Psoas muscle (tissue), 8 donors: ENCODE measurements around the gene LIMS1. TPM values are rescaled to one million over a fixed set of nuclear protein-coding genes. Genes with fewer than 3 reads are reported as not detected.

ENCODE experiments used
- ATAC-seq, 4 donors: fragments of 200-7000 bp; cut with Tn5 transposase; one replicate each; pipeline ENCODE4 v1.9.1; 2020; ENCODE audit warnings: moderate library complexity in 3 of 4, mild to moderate bottlenecking in 2 of 4
- DNase-seq, 2 donors: peaks; one replicate each; pipeline ENCODE4 v3.0.0-alpha.2; 2020
- H3K27ac ChIP-seq: fragments of 200-600 bp; one replicate; pipeline ENCODE4 v1.8.0; 2022
- H3K27me3 ChIP-seq, 3 donors: fragments of 200-600 bp in 1 of 3; one replicate each; pipeline versions ENCODE4 v1.6.1 to v1.8.0; 2013 to 2022; ENCODE audit warnings: low read length in 2 of 3, mild to moderate bottlenecking in 2 of 3, moderate library complexity in 1 of 3; ENCODE audit not compliant: insufficient read depth in 3 of 3
- H3K36me3 ChIP-seq, 2 donors: fragments of 200-600 bp in 1 of 2; one replicate each; pipeline versions ENCODE4 v1.6.1 to v1.8.0; 2013 to 2022; ENCODE audit warnings: low read depth in 1 of 2, mild to moderate bottlenecking in 1 of 2, moderate library complexity in 1 of 2; ENCODE audit not compliant: insufficient read depth in 1 of 2
- H3K4me1 ChIP-seq: fragments of 200-600 bp; one replicate; pipeline ENCODE4 v1.8.0; 2022
- H3K4me3 ChIP-seq: fragments of 200-600 bp; one replicate; pipeline ENCODE4 v1.8.0; 2022; ENCODE audit warnings: mild to moderate bottlenecking
- H3K9me3 ChIP-seq: fragments of 200-600 bp; one replicate; pipeline ENCODE4 v1.8.0; 2022
- CTCF ChIP-seq: fragments of 200-600 bp; IDR thresholded peaks from one replicate; pipeline ENCODE4 v1.8.0; 2022; ENCODE audit warnings: antibody characterized with exemption
- WGBS, 3 donors: extraction: QIAGEN DNeasy Blood & Tissue Kit; methylation state at CpG; one replicate each; pipeline versions ENCODE4 v1.1.6 to v1.1.7; 2013; 5-methylcytosine and 5-hydroxymethylcytosine counted together
- intact Hi-C, 2 donors: fragments of 100-400 bp; cut with DNase I; formaldehyde crosslinking; loops; one replicate each; pipeline versions ENCODE4 v1.11.0 to v1.14.2; 2022
- polyA plus RNA-seq, 3 donors: library from polyadenylated mRNA; stranded (reverse); fragments of 200-250 nt; gene quantifications; one replicate each; pipeline ENCODE4 v1.2.3, GENCODE V29; 2013
- total RNA-seq, 4 donors: library from RNA; stranded (reverse); fragmentation: NEBNext Ultra II Directional in 2 of 4; extraction: Animal tissue kit (Norgen Biotek cat#: 25700) in 2 of 4; gene quantifications; one replicate each; pipeline versions ENCODE4 v1.2.1 to v1.2.4, GENCODE V29; 2021 to 2023
- donor health status: healthy with polysubstance abuse.
- donor health status: DM: no; HTN: no; CAD: no; lungs with moderate emphysema.
- donor health status: Bipolar disorder and iron deficiency.
- donor health status: healthy.
- donor health status: DM: yes; HTN: yes; CAD: no.
- donor health status: DM: no; HTN: no; CAD: no.
- donor health status: DM: no; HTN: no; CAD: no.
- donor health status: DM: yes; HTN: yes; CAD: no.

LIMS1 gene
- total and polyA plus RNA-seq, 7 donors, result 50.5 to 287 (median 180) TPM

GRCh38 chr2:108579623-108580022 is 45.4 kb downstream of the LIMS1 start:
- H3K27me3 ChIP-seq, result no peaks in the 10 kb centered on the region
- peak; percentile 83 to 90 (median 88) for ATAC-seq
- TF ChIP-seq CTCF, result no peak
- no peak overlapping the region for H3K4me3 ChIP-seq
- H3K36me3 ChIP-seq, result no peaks in the 10 kb centered on the region
- H3K27ac ChIP-seq, result peak overlapping the region; percentile 72
- WGBS, 3 donors, result 12 to 23% (median 14%) methylated on average over 6 of the region's 6 CpGs
- H3K4me1 ChIP-seq, result peaks cover 45% of the 10 kb centered on the region
- DNase-seq, result peak; percentile 50 to 61
- intact Hi-C loops, result loop anchor here (5.0 to 10.0 kb wide), 4 partner anchors 132 to 232 kb away; partner anchors contain the start of gene GCC2 (in 2 of the 2)
- H3K9me3 ChIP-seq, result no peaks in the 10 kb centered on the region

GRCh38 chr2:108580050-108580449 is 45.8 kb downstream of the LIMS1 start:
- 26 to 48% (median 41%) methylated on average over 1 of the region's 1 CpG for WGBS, 3 donors
- peaks cover 41% of the 10 kb centered on the region for H3K4me1 ChIP-seq
- peak overlapping the region; percentile 72 for H3K27ac ChIP-seq
- no peak overlapping the region for H3K4me3 ChIP-seq
- no peak for TF ChIP-seq CTCF
- no peak for DNase-seq
- H3K36me3 ChIP-seq, result no peaks in the 10 kb centered on the region
- no peaks in the 10 kb centered on the region for H3K27me3 ChIP-seq
- intact Hi-C loops, result loop anchor here (5.0 to 10.0 kb wide), 4 partner anchors 133 to 233 kb away; partner anchors contain the start of gene GCC2 (in 2 of the 2)
- peak in 1 of 4 donors; percentile 18 for ATAC-seq
- no peaks in the 10 kb centered on the region for H3K9me3 ChIP-seq

- H3K4me3 ChIP-seq, result no peak overlapping the region
- H3K9me3 ChIP-seq, result no peaks in the 10 kb centered on the region
- peaks cover 49% of the 10 kb centered on the region for H3K4me1 ChIP-seq
- intact Hi-C loops, result loop anchor here (2.0 to 10.0 kb wide), 5 partner anchors 49 to 237 kb away; partner anchors contain the start of genes GCC2 (in 2 of the 2) and LIMS1 (in 1 of the 2)
- H3K27ac ChIP-seq, result peak overlapping the region; percentile 24
- TF ChIP-seq CTCF, result peak; percentile 85
- ATAC-seq, result peak; percentile 71 to 80 (median 76)
- H3K36me3 ChIP-seq, result no peaks in the 10 kb centered on the region
- DNase-seq, result peak; percentile 29 to 48
- 43 to 53% (median 51%) methylated on average over 4 of the region's 4 CpGs for WGBS, 3 donors
- no peaks in the 10 kb centered on the region for H3K27me3 ChIP-seq
These were observed 49.7 kb downstream of the LIMS1 start for GRCh38 chr2:108583903-108584520.

GRCh38 chr2:108585436-108585835 is 51.2 kb downstream of the LIMS1 start:
- TF ChIP-seq CTCF, result no peak

More at GRCh38 chr2:108585436-108585835, 51.2 kb downstream of the LIMS1 start:
- H3K27me3 ChIP-seq, result no peaks in the 10 kb centered on the region
- intact Hi-C loops, result loop anchor here (2.0 to 10.0 kb wide), 3 partner anchors 51 to 141 kb away; partner anchors contain the start of genes GCC2 (in 1 of the 2) and LIMS1 (in 1 of the 2)
- no peaks in the 10 kb centered on the region for H3K36me3 ChIP-seq
- H3K27ac ChIP-seq, result no peak overlapping the region
- 88 to 94% (median 91%) methylated on average over 4 of the region's 4 CpGs for WGBS, 3 donors
- H3K4me3 ChIP-seq, result no peak overlapping the region
- no peak for DNase-seq
- peaks cover 49% of the 10 kb centered on the region for H3K4me1 ChIP-seq
- H3K9me3 ChIP-seq, result no peaks in the 10 kb centered on the region
- no peak for ATAC-seq
